ENCODE results near the gene BCAS1.

DNA sequence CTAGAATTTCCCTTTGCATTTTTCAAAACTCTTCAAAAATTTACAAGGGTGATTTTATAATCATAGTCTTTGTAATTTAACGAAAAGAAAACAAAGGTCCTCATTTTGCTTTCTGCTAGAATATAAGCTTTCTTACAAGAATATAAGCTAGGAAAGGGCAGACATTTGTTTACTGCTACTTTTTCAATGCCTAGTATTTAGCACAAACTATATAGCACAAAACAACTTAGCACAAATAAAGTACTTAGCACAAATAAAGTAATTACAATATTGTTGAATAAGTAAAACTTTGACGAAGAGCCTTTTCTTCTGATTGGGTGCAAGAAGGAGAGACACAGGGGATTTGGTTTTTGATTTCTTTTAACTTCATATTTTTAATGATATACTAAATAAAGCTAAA is 87.8 kb downstream of the BCAS1 start:
- TF ChIP-seq, protein P1, sequence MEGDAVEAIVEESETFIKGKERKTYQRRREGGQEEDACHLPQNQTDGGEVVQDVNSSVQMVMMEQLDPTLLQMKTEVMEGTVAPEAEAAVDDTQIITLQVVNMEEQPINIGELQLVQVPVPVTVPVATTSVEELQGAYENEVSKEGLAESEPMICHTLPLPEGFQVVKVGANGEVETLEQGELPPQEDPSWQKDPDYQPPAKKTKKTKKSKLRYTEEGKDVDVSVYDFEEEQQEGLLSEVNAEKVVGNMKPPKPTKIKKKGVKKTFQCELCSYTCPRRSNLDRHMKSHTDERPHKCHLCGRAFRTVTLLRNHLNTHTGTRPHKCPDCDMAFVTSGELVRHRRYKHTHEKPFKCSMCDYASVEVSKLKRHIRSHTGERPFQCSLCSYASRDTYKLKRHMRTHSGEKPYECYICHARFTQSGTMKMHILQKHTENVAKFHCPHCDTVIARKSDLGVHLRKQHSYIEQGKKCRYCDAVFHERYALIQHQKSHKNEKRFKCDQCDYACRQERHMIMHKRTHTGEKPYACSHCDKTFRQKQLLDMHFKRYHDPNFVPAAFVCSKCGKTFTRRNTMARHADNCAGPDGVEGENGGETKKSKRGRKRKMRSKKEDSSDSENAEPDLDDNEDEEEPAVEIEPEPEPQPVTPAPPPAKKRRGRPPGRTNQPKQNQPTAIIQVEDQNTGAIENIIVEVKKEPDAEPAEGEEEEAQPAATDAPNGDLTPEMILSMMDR (IDR thresholded peaks at IDR 0.05), result no peak
- no peak for TF ChIP-seq POLR2A (IDR thresholded peaks at IDR 0.05)
